Chondrocyte (in vitro differentiated cells): ENCODE results near the gene TSPAN3. TPM values are rescaled to one million over a fixed set of nuclear protein-coding genes. Genes with fewer than 3 reads are reported as not detected.

Experiments used
- DNase-seq: peaks from one replicate; pipeline ENCODE4 v3.0.0; 2021; ENCODE audit warnings: mixed read lengths, low spot score
- H3K27ac Mint-ChIP-seq: one replicate; pipeline ENCODE4 v1.8.0; 2021; ENCODE audit warnings: mild to moderate bottlenecking, moderate library complexity, mixed read lengths; ENCODE audit not compliant: unreplicated experiment
- H3K27me3 Mint-ChIP-seq: 2 replicates; pipeline ENCODE4 v1.8.0; 2021; ENCODE audit warnings: low read depth, mixed read lengths
- H3K36me3 Mint-ChIP-seq: 2 replicates; pipeline ENCODE4 v1.8.0; 2021; ENCODE audit warnings: low read depth, mixed read lengths
- H3K4me1 Mint-ChIP-seq: 2 replicates; pipeline ENCODE4 v1.8.0; 2021; ENCODE audit warnings: low read depth, mild to moderate bottlenecking, mixed read lengths
- H3K4me3 Mint-ChIP-seq: one replicate; pipeline ENCODE4 v1.8.0; 2021; ENCODE audit warnings: mild to moderate bottlenecking, moderate library complexity, mixed read lengths; ENCODE audit not compliant: unreplicated experiment
- H3K9me3 Mint-ChIP-seq: 2 replicates; pipeline ENCODE4 v1.8.0; 2021; ENCODE audit warnings: low read depth, mixed read lengths
- total RNA-seq: library from RNA; stranded (reverse); gene quantifications from 3 replicates; pipeline ENCODE4 v1.2.1, GENCODE V29; 2021
- TF ChIP-seq, protein P1 (sequence below): fragments of 200-600 bp; sonication (generic); IDR thresholded peaks from 2 replicates; pipeline ENCODE4 v1.5.0; 2021; ENCODE audit warnings: antibody characterized with exemption, mild to moderate bottlenecking, moderate library complexity

Gene TSPAN3
- total RNA-seq, 1 donor from 2014 or later: 250 TPM

- Mint-ChIP-seq H3K4me1 (peaks cover 65% of the 10 kb centered on the region), H3K27me3 (no peaks in the 10 kb centered on the region), H3K4me3 (no peak overlapping the region), H3K36me3 (peaks cover 12% of the 10 kb centered on the region), H3K27ac (peak overlapping the region; percentile 9), H3K9me3 (no peaks in the 10 kb centered on the region)
- DNase-seq: no peak
- TF ChIP-seq, protein P1, sequence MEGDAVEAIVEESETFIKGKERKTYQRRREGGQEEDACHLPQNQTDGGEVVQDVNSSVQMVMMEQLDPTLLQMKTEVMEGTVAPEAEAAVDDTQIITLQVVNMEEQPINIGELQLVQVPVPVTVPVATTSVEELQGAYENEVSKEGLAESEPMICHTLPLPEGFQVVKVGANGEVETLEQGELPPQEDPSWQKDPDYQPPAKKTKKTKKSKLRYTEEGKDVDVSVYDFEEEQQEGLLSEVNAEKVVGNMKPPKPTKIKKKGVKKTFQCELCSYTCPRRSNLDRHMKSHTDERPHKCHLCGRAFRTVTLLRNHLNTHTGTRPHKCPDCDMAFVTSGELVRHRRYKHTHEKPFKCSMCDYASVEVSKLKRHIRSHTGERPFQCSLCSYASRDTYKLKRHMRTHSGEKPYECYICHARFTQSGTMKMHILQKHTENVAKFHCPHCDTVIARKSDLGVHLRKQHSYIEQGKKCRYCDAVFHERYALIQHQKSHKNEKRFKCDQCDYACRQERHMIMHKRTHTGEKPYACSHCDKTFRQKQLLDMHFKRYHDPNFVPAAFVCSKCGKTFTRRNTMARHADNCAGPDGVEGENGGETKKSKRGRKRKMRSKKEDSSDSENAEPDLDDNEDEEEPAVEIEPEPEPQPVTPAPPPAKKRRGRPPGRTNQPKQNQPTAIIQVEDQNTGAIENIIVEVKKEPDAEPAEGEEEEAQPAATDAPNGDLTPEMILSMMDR: no peak
Observed at GRCh38 chr15:77057072-77057471, 13.8 kb downstream of the TSPAN3 start.

- Mint-ChIP-seq H3K9me3 (no peaks in the 10 kb centered on the region), H3K4me3 (no peak overlapping the region), H3K27me3 (no peaks in the 10 kb centered on the region), H3K36me3 (peaks cover 18% of the 10 kb centered on the region), H3K4me1 (peaks cover 51% of the 10 kb centered on the region), H3K27ac (peak overlapping the region; percentile 57)
- TF ChIP-seq, protein P1: no peak
- DNase-seq: no peak
Observed at GRCh38 chr15:77053709-77054108, 17.2 kb downstream of the TSPAN3 start.

DNA sequence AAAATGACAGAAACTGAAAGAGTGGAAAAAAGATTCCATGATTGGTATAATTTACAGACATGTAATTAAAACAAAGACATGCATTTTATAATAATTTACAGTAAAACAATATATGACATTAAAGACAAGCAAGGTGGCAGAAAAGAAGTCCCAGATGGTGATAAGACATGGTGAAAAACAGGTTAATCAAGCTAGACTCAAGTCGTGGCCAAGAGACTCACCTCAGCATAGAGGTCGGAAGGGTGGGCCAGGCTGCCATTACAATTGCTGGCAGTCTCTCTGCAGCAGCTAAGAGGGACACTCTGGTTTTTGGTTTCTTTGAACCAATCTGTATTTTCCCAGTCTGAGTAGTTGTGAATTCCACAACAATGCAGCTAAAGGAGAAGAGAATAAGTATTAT lies 18.4 kb downstream of the TSPAN3 start:
- Mint-ChIP-seq H3K9me3 (no peaks in the 10 kb centered on the region), H3K4me3 (no peak overlapping the region), H3K4me1 (peaks cover 51% of the 10 kb centered on the region), H3K27ac (no peak overlapping the region), H3K27me3 (no peaks in the 10 kb centered on the region), H3K36me3 (peaks cover 18% of the 10 kb centered on the region)
- TF ChIP-seq, protein P1: no peak
- DNase-seq: no peak

DNA sequence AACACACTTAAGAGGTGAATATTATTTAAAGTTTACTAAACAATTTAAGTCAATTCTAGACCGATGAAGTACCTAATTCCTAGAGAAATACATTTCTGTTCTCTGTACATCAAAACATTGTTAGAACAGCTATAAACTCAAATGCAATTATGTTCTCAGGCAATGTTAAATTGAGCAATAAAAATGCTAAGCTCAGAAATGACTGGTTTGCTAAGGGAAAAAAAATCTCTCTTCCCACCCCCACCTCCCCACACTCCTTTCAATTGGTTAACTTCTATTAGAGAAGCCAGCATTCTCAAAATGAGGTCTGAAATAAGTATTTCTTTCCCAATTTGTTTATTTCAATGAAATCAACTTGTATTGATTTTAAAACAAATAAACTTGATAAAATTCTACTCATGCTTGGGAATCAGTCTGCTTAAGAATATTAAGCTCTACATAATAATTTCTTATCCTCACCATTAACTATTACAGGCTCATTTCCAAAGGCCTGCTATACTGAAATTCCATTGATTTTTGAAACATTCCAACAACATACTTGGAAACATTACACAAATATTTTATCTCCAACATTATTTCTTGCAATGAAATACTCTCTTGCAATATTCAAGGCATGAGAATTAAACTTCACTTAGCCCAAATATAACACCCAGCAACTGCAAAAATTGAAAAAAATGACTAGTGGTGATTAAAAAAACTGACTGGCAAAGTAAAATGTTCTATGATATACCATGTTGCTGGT lies 22.6 kb downstream of the TSPAN3 start:
- Mint-ChIP-seq H3K4me1 (peaks cover 65% of the 10 kb centered on the region), H3K27ac (peak overlapping the region; percentile 66), H3K27me3 (no peaks in the 10 kb centered on the region), H3K36me3 (peaks cover 30% of the 10 kb centered on the region), H3K4me3 (no peak overlapping the region), H3K9me3 (no peaks in the 10 kb centered on the region)
- DNase-seq: no peak
- TF ChIP-seq, protein P1: no peak

- no peaks in the 10 kb centered on the region for H3K9me3 Mint-ChIP-seq
- H3K36me3 Mint-ChIP-seq: peaks cover 28% of the 10 kb centered on the region
- H3K4me3 Mint-ChIP-seq: no peak overlapping the region
- H3K27ac Mint-ChIP-seq: no peak overlapping the region
- H3K4me1 Mint-ChIP-seq: peaks cover 65% of the 10 kb centered on the region
- no peaks in the 10 kb centered on the region for H3K27me3 Mint-ChIP-seq
- DNase-seq: no peak
- TF ChIP-seq, protein P1: no peak
Observed at GRCh38 chr15:77046704-77047412, 24.1 kb downstream of the TSPAN3 start.
